Measurements from ENCODE around the gene COBLL1.
"Not testable (repeated sequence)": the region's sequence is repeated elsewhere in the genome, so short reads cannot be mapped to it uniquely, and the experiment has no call there.

Gene COBLL1

GRCh38 chr2:164717000-164717803 is 124.4 kb downstream of the COBLL1 start:
- Mint-ChIP-seq H3K27me3 (no peaks in the 10 kb centered on the region), H3K36me3 (ENCODE audit: low read depth) (no peaks in the 10 kb centered on the region), H3K9me3 (no peaks in the 10 kb centered on the region), H3K4me1 (ENCODE audit: low read depth) (no peaks in the 10 kb centered on the region), H3K27ac (no peak overlapping the region), H3K4me3 (no peak overlapping the region)
- no peak for DNase-seq

GRCh38 chr2:164714471-164714870 is 127.2 kb downstream of the COBLL1 start:
- Mint-ChIP-seq H3K36me3 (ENCODE audit: low read depth) (no peaks in the 10 kb centered on the region), H3K27ac (no peak overlapping the region), H3K9me3 (no peaks in the 10 kb centered on the region), H3K4me1 (ENCODE audit: low read depth) (no peaks in the 10 kb centered on the region), H3K4me3 (no peak overlapping the region), H3K27me3 (no peaks in the 10 kb centered on the region)
- DNase-seq, result no peak

GRCh38 chr2:164711766-164712138 is 129.9 kb downstream of the COBLL1 start:
- Mint-ChIP-seq H3K27me3 (no peaks in the 10 kb centered on the region), H3K4me3 (no peak overlapping the region), H3K4me1 (ENCODE audit: low read depth) (no peaks in the 10 kb centered on the region), H3K27ac (no peak overlapping the region), H3K36me3 (ENCODE audit: low read depth) (no peaks in the 10 kb centered on the region), H3K9me3 (no peaks in the 10 kb centered on the region)
- no peak for DNase-seq

GRCh38 chr2:164710837-164711765 is 130.5 kb downstream of the COBLL1 start:
- H3K9me3 Mint-ChIP-seq, result no peaks in the 10 kb centered on the region
- no peaks in the 10 kb centered on the region for H3K36me3 Mint-ChIP-seq (ENCODE audit: low read depth)
- H3K27ac Mint-ChIP-seq, result no peak overlapping the region
- H3K4me3 Mint-ChIP-seq, result no peak overlapping the region
- H3K27me3 Mint-ChIP-seq, result no peaks in the 10 kb centered on the region
- no peak for DNase-seq
- H3K4me1 Mint-ChIP-seq (ENCODE audit: low read depth), result no peaks in the 10 kb centered on the region

DNA sequence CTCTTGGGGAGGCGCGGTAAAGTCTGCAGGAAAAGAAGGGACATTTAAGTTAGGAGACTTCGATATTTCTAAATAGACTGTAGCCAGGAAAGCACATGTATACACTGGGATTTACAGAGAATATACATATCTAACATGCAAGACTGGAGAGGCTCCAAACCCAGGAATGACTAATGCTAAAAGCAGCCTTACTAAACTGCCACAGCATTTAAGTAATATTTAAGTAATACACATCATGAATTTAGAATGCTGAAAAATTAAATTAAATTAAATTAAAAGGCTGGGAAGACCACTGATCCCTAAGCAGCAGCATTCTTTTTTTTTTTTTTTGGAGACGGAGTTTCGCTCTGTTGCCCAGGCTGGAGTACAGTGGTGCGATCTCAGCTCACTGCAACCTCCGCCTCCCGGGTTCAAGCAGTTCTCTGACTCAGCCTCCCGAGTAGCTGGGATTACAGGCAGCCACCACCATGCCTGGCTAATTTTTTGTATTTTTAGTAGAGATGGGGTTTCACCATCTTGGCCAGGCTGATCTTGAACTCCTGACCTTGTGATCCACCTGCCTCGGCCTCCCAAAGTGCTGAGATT is 131.3 kb downstream of the COBLL1 start:
- H3K9me3 Mint-ChIP-seq; DNase-seq; H3K27me3 Mint-ChIP-seq; H3K27ac Mint-ChIP-seq; H3K4me1 Mint-ChIP-seq (ENCODE audit: low read depth); H3K4me3 Mint-ChIP-seq; H3K36me3 Mint-ChIP-seq (ENCODE audit: low read depth): not testable (repeated sequence)

DNA sequence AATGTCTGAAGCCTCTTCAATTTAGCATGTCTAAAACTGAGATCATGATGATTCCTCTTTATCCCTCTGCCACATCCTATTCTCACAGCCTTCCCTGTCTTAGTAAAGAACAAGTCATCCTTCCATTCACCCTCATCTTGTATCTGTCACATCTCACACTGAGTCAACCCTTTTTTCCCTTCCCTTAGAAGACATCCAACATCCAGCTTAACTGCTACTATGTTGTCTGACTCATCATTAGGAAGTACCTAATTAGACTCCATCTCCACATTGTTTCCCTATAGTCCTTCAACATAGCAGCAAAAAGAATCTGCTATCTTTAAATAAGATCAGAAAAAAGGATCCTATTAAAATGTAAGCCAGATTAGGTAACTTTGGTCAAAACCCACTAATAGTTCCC is 135.1 kb downstream of the COBLL1 start:
- H3K27ac Mint-ChIP-seq, result no peak overlapping the region
- no peaks in the 10 kb centered on the region for H3K9me3 Mint-ChIP-seq
- H3K4me1 Mint-ChIP-seq (ENCODE audit: low read depth), result no peaks in the 10 kb centered on the region
- no peaks in the 10 kb centered on the region for H3K36me3 Mint-ChIP-seq (ENCODE audit: low read depth)
- H3K4me3 Mint-ChIP-seq, result no peak overlapping the region
- H3K27me3 Mint-ChIP-seq, result no peaks in the 10 kb centered on the region
- no peak for DNase-seq

GRCh38 chr2:164705412-164706167 is 136.0 kb downstream of the COBLL1 start:
- DNase-seq, result no peak
- Mint-ChIP-seq H3K36me3 (ENCODE audit: low read depth) (no peaks in the 10 kb centered on the region), H3K4me1 (ENCODE audit: low read depth) (no peaks in the 10 kb centered on the region), H3K9me3 (no peaks in the 10 kb centered on the region), H3K27me3 (no peaks in the 10 kb centered on the region), H3K27ac (no peak overlapping the region), H3K4me3 (no peak overlapping the region)

DNA sequence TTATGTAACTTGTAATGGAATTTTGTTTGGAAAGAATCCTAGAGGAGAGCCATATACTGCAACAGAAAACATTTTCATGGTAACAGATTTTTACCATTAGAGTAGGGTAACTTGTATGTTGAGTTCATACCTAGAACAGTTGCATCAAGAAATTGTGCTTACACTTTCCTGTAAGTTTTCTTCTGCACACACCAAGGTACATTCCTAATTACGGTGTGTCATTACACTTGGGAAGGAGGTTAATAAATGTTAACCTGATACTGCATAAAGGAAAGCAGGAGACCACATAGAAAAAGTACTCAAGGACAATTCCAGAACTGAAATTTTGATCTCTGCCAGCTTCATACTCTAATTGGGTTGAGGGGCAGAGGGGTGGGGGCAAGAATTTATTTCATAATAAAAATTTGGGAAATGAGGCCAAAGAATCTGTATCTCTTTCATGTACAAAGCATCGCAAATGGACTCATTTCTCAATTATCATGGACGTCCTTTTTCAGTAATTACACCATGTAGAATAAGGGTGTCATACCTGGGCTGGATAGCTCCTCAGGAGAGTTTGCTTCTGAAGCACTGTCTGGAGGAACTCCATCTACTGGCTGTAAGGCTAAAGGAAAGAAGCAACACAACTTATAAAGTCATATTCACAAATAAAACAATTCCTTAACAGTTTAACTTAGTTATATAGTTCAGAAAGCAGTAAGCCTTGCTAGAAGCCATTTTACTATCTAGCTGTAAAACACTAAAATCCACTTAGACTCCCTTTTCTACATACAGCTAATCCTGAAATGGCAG is 137.5 kb downstream of the COBLL1 start:
- no peak for DNase-seq
- Mint-ChIP-seq H3K27me3 (no peaks in the 10 kb centered on the region), H3K9me3 (no peaks in the 10 kb centered on the region), H3K4me3 (no peak overlapping the region), H3K27ac (no peak overlapping the region), H3K4me1 (ENCODE audit: low read depth) (no peaks in the 10 kb centered on the region), H3K36me3 (ENCODE audit: low read depth) (no peaks in the 10 kb centered on the region)

DNA sequence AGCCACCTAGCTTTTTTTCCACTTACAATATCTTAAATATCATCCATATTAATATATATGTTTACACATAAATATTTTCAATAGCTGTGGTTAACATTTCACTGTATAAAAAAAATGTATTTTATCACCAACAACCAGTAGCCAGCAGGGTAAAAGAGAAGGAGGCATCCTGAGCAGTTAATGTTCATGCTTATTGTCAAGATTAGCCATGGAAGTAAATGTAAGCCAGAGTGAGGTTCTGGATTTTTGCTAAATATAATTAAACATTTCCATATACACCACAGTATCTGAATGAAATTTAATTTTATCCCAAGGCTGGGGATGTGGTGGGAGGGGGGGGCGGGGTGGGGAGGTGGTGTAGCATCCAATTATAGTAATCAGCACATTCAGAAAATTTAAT is 140.1 kb downstream of the COBLL1 start:
- Mint-ChIP-seq H3K4me3 (no peak overlapping the region), H3K4me1 (ENCODE audit: low read depth) (no peaks in the 10 kb centered on the region)
- DNase-seq, result no peak

GRCh38 chr2:164700390-164700789 is 141.2 kb downstream of the COBLL1 start:
- Mint-ChIP-seq H3K4me1 (ENCODE audit: low read depth) (no peaks in the 10 kb centered on the region), H3K27me3 (no peaks in the 10 kb centered on the region), H3K4me3 (no peak overlapping the region), H3K9me3 (no peaks in the 10 kb centered on the region), H3K27ac (no peak overlapping the region), H3K36me3 (ENCODE audit: low read depth) (no peaks in the 10 kb centered on the region)
- no peak for DNase-seq

More for the DNA sequence above, 140.1 kb downstream of the COBLL1 start:
- Mint-ChIP-seq H3K36me3 (ENCODE audit: low read depth) (no peaks in the 10 kb centered on the region), H3K27me3 (no peaks in the 10 kb centered on the region), H3K9me3 (no peaks in the 10 kb centered on the region), H3K27ac (no peak overlapping the region)

GRCh38 chr2:164697688-164698461 is 143.7 kb downstream of the COBLL1 start:
- Mint-ChIP-seq H3K27ac (no peak overlapping the region), H3K27me3 (no peaks in the 10 kb centered on the region), H3K36me3 (ENCODE audit: low read depth) (no peaks in the 10 kb centered on the region), H3K4me1 (ENCODE audit: low read depth) (no peaks in the 10 kb centered on the region), H3K4me3 (no peak overlapping the region), H3K9me3 (no peaks in the 10 kb centered on the region)
- DNase-seq, result no peak

GRCh38 chr2:164696634-164697033 is 145.0 kb downstream of the COBLL1 start:
- H3K4me3 Mint-ChIP-seq, result no peak overlapping the region
- no peaks in the 10 kb centered on the region for H3K36me3 Mint-ChIP-seq (ENCODE audit: low read depth)
- no peaks in the 10 kb centered on the region for H3K4me1 Mint-ChIP-seq (ENCODE audit: low read depth)
- no peaks in the 10 kb centered on the region for H3K27me3 Mint-ChIP-seq
- DNase-seq, result no peak
- H3K9me3 Mint-ChIP-seq, result no peaks in the 10 kb centered on the region
- no peak overlapping the region for H3K27ac Mint-ChIP-seq

GRCh38 chr2:164694275-164694695 is 147.3 kb downstream of the COBLL1 start:
- H3K36me3 Mint-ChIP-seq (ENCODE audit: low read depth), result no peaks in the 10 kb centered on the region
- H3K27me3 Mint-ChIP-seq, result no peaks in the 10 kb centered on the region
- no peak overlapping the region for H3K4me3 Mint-ChIP-seq
- peaks cover 2% of the 10 kb centered on the region for H3K9me3 Mint-ChIP-seq
- DNase-seq, result no peak
- no peak overlapping the region for H3K27ac Mint-ChIP-seq
- H3K4me1 Mint-ChIP-seq (ENCODE audit: low read depth), result no peaks in the 10 kb centered on the region

All from activated T-cell treated with anti-CD3 and anti-CD28 coated beads, Interleukin-2, amount 50 U/mL, for 24 hours (primary cell).